ENCODE data around the gene PDE8B. TPM values are rescaled to one million over a fixed set of nuclear protein-coding genes. Genes with fewer than 3 reads are reported as not detected.

PDE8B gene
- total and polyA plus RNA-seq, 2 donors (not counting 1 experiment from before 2014, with no cell fraction given), result 0.07 TPM; not detected in 1

DNA sequence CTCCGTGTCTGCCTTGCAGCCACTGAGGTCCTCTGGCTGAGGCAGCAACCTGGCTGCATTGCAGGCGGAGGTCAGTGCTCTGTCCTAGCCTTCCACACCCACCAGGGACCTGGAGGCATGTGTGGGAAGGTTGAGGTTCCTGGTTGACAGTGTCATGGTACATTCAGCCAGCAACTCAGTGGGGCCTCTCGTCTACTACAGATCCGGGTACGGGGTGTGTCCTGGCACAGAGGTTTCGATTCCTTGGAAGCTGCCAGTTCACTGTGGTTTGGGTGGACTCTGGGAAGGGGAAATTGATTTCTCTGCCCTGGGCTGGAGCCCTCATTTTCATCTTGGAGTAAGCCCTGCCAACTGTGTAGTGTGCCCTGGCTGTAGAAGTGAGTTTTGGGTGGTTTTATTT lies 45.1 kb downstream of the PDE8B start:
- no peak overlapping the region for H2AFZ ChIP-seq (ENCODE audit: insufficient read depth, low read depth, low read length, poor library complexity, severe bottlenecking)
- Mint-ChIP-seq H3K4me3 (no peak overlapping the region), H3K27ac (no peak overlapping the region), H3K9me3 (ENCODE audit: insufficient read depth) (no peaks in the 10 kb centered on the region), H3K4me1 (no peaks in the 10 kb centered on the region), H3K27me3 (peaks cover 27% of the 10 kb centered on the region)
- H3K4me1 ChIP-seq (ENCODE audit: control insufficient read depth in 2 of 2, insufficient read depth in 2 of 2, low read length in 2 of 2), result no peaks in the 10 kb centered on the region
- H3K27me3 ChIP-seq (replicated peaks in 1 of 4; ENCODE audit: control extremely low read depth in 1 of 4, control insufficient read depth in 3 of 4, insufficient read depth in 4 of 4, low read length in 3 of 4), result peaks cover 0 to 6% (median 1%) of the 10 kb centered on the region in 4 experiments
- WGBS (ENCODE audit: insufficient coverage), result 91% methylated on average over 4 of the region's 6 CpGs
- H3K79me2 ChIP-seq (ENCODE audit: control insufficient read depth, insufficient read depth, low read length), result no peaks in the 10 kb centered on the region
- H3K36me3 ChIP-seq (replicated peaks in 1 of 2; ENCODE audit: control extremely low read depth in 1 of 2, control insufficient read depth in 1 of 2, extremely low read depth in 1 of 2, insufficient read depth in 2 of 2, low read length in 1 of 2), result no peaks in the 10 kb centered on the region
- ChIA-PET POLR2A (no interaction called here), CTCF (no interaction called here)
- no peak overlapping the region for H3K4me3 ChIP-seq (ENCODE audit: control extremely low read depth in 1 of 5, extremely low read depth in 1 of 5, insufficient read depth in 1 of 5, low read depth in 2 of 5, low read length in 4 of 5)
- no peak overlapping the region for H3K4me2 ChIP-seq (replicated peaks; ENCODE audit: low read depth, low read length, poor library complexity, severe bottlenecking)
- H3K27ac ChIP-seq (ENCODE audit: low read length in 2 of 2), result no peak overlapping the region
- DNase-seq (no peak), ATAC-seq (ENCODE audit: low read depth) (no peak)
- no peak overlapping the region for H3K9ac ChIP-seq (ENCODE audit: low read length)
- no peak for TF ChIP-seq EZH2 (IDR thresholded peaks at IDR 0.05; ENCODE audit: borderline replicate concordance, insufficient read depth, low read depth, low read length, poor library complexity, severe bottlenecking)
- TF ChIP-seq, protein P1, sequence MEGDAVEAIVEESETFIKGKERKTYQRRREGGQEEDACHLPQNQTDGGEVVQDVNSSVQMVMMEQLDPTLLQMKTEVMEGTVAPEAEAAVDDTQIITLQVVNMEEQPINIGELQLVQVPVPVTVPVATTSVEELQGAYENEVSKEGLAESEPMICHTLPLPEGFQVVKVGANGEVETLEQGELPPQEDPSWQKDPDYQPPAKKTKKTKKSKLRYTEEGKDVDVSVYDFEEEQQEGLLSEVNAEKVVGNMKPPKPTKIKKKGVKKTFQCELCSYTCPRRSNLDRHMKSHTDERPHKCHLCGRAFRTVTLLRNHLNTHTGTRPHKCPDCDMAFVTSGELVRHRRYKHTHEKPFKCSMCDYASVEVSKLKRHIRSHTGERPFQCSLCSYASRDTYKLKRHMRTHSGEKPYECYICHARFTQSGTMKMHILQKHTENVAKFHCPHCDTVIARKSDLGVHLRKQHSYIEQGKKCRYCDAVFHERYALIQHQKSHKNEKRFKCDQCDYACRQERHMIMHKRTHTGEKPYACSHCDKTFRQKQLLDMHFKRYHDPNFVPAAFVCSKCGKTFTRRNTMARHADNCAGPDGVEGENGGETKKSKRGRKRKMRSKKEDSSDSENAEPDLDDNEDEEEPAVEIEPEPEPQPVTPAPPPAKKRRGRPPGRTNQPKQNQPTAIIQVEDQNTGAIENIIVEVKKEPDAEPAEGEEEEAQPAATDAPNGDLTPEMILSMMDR (IDR thresholded peaks at IDR 0.05), result no peak
- intact Hi-C loops (cut with micrococcal nuclease), result no loop called here
- no peaks in the 10 kb centered on the region for H4K20me1 ChIP-seq (ENCODE audit: control insufficient read depth, insufficient read depth, low read length, poor library complexity, severe bottlenecking)
- no peaks in the 10 kb centered on the region for H3K9me3 ChIP-seq (ENCODE audit: control extremely low read depth in 1 of 3, control insufficient read depth in 2 of 3, insufficient read depth in 1 of 3, low read length in 2 of 3)

DNA sequence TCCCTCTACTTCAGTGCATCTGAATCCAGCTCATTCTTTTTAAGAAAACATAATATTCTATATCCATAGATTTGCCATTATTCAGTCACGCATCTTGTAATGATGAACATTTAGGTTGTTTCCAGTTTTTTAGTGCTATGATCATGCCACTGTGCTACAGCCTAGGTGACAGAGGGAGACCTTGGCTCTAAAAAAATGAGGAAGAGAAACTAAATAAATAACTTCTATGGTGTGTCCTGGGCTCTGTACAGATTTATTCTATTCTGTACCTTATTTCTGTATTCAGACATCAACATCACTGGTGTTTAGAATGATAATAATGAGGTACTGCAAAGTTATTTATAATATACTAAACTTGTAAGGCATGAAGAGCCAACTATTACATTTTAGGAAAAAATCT lies 45.9 kb downstream of the PDE8B start:
- Histone ChIP-seq H3K79me2 (ENCODE audit: control insufficient read depth, insufficient read depth, low read length) (no peaks in the 10 kb centered on the region), H4K20me1 (ENCODE audit: control insufficient read depth, insufficient read depth, low read length, poor library complexity, severe bottlenecking) (no peaks in the 10 kb centered on the region), H3K36me3 (replicated peaks in 1 of 2; ENCODE audit: control extremely low read depth in 1 of 2, control insufficient read depth in 1 of 2, extremely low read depth in 1 of 2, insufficient read depth in 2 of 2, low read length in 1 of 2) (no peaks in the 10 kb centered on the region), H2AFZ (ENCODE audit: insufficient read depth, low read depth, low read length, poor library complexity, severe bottlenecking) (no peak overlapping the region), H3K9ac (ENCODE audit: low read length) (no peak overlapping the region), H3K27ac (ENCODE audit: low read length in 2 of 2) (no peak overlapping the region), H3K9me3 (ENCODE audit: control extremely low read depth in 1 of 3, control insufficient read depth in 2 of 3, insufficient read depth in 1 of 3, low read length in 2 of 3) (no peaks in the 10 kb centered on the region), H3K27me3 (replicated peaks in 1 of 4; ENCODE audit: control extremely low read depth in 1 of 4, control insufficient read depth in 3 of 4, insufficient read depth in 4 of 4, low read length in 3 of 4) (peaks cover 0 to 6% (median 1%) of the 10 kb centered on the region in 4 experiments), H3K4me2 (replicated peaks; ENCODE audit: low read depth, low read length, poor library complexity, severe bottlenecking) (no peak overlapping the region), H3K4me1 (ENCODE audit: control insufficient read depth in 2 of 2, insufficient read depth in 2 of 2, low read length in 2 of 2) (no peaks in the 10 kb centered on the region), H3K4me3 (ENCODE audit: control extremely low read depth in 1 of 5, extremely low read depth in 1 of 5, insufficient read depth in 1 of 5, low read depth in 2 of 5, low read length in 4 of 5) (no peak overlapping the region)
- ChIA-PET POLR2A (no interaction called here), CTCF (no interaction called here)
- WGBS (ENCODE audit: insufficient coverage), result no CpG with 5 or more reads among the region's 1 CpG
- no peak overlapping the region for H3K4me3 Mint-ChIP-seq
- no peak for ATAC-seq (ENCODE audit: low read depth)
- TF ChIP-seq, protein P1 (IDR thresholded peaks at IDR 0.05), result no peak
- TF ChIP-seq EZH2 (IDR thresholded peaks at IDR 0.05; ENCODE audit: borderline replicate concordance, insufficient read depth, low read depth, low read length, poor library complexity, severe bottlenecking), result no peak
- no peaks in the 10 kb centered on the region for H3K9me3 Mint-ChIP-seq (ENCODE audit: insufficient read depth)
- peaks cover 27% of the 10 kb centered on the region for H3K27me3 Mint-ChIP-seq
- intact Hi-C loops (cut with micrococcal nuclease), result no loop called here
- DNase-seq, result no peak
- no peaks in the 10 kb centered on the region for H3K4me1 Mint-ChIP-seq
- H3K27ac Mint-ChIP-seq, result no peak overlapping the region
